Stimulated activated CD8-positive, alpha-beta memory T cell treated with anti-CD3 and anti-CD28 coated beads, Interleukin-4, amount 100 ng/mL, for 4 hours (primary cell): ENCODE measurements around the gene UCP3.

Source experiments
- DNase-seq, 2 donors: peaks; one replicate each; pipeline ENCODE4 v3.0.0-alpha.2; 2020; ENCODE audit warnings: low read depth in 2 of 2, low spot score in 1 of 2

Gene UCP3, protein sequence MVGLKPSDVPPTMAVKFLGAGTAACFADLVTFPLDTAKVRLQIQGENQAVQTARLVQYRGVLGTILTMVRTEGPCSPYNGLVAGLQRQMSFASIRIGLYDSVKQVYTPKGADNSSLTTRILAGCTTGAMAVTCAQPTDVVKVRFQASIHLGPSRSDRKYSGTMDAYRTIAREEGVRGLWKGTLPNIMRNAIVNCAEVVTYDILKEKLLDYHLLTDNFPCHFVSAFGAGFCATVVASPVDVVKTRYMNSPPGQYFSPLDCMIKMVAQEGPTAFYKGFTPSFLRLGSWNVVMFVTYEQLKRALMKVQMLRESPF

DNA sequence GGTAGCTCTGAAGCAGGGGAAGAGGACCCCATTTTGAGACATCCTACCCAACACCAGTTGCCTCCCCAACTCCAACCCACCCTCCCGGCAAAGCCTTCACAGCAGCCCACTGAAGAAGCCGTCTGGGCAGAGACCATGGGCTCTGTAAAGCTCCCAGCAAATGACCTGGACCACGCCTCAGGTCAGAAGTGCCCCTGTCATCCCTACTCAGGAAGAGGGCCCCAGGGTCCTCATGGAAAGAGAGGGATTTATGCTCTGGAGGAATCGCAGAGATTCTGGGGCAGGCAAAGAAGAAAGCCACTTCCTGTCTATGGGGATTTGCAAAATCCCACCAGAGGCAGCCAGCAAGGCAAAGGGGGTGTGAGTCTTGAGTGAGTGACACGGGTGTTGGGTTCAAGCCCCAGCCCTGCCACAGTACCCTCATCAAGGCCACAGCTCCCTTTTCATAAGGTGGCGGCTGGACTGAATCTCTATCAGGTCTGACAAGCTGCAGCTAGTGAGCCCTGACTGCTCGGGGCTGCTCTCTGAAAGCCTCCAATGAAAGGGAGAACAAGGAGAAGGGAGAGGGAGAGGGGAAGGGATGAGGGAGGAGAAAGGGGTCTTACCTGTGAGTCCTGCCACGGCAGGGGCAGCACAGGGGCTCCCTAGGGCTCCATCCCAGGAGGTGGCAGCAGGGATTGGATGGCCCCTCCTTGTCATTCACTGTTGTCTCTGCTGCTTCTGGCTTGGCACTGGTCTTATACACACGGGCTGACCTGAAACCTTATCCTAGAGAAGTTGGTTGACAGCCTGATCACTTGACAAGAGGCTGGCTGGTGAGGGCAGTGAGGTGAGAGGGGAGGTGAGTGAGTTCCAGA is at the start of gene UCP3:
Gene UCP3, minus strand, starts transcription at position 713 of the 857 bp plus-strand sequence. CDS start 2,043 bp downstream, outside the sequence.
- no peak for DNase-seq

DNA sequence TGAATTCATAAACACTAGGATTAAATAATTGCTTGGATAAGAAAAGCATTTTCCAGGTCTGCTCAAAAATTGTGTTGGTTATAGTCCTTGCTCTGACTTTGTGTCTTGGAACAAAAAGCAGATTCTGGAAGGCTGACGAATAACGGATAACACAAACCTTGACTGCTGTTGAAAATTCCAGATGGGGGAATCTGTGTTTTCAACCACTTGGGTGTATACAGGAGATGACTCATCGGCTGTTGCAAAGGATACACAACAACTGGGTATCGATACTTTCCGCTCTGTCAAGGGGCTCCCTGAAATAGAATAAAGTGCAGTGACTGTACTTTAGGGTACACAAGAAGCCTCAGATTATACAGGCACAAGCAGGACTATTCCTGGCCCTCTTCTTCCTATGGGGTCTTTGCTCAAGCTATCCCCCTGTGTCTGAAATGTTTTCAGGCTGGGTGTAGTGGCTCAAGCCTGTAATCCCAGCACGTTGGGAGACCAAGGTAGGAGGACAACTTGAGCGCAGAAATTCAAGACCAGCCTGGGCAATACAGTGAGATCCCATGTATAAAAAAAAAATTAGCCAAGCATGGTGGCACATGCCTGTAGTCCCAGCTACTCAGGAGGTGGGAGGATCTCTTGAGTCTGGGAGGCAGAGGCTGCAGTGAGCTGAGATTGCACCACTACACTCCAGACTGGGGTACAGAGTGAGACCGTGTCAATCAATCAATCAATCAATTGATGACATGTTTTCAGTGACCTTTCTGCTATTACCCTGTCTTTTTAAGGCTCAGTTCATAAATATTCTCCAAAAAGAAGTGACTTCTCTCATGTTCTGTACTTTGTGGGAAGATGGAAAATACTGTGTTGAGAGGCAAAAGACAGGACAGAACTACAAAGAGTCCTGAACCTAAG is 48.6 kb upstream of the UCP3 start:
- DNase-seq, result no peak

DNA sequence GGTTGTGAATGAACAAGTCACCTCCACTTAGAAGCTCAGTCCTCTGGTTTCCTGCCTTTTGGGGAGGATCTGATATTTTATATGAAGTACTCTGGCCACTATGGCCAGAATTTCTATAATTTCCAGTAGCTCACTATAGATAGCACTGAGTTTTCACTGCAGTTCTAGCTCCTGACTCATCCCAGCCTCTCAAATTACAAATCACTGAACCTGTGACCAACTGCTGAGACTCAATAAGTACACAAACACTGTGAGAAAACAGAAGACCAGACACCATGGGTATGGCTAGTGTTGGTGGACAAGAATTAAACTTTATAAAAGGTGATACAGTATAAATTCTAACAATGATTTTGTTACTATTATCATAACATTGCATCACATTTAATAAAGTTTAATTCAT is 47.1 kb upstream of the UCP3 start:
- no peak for DNase-seq

DNA sequence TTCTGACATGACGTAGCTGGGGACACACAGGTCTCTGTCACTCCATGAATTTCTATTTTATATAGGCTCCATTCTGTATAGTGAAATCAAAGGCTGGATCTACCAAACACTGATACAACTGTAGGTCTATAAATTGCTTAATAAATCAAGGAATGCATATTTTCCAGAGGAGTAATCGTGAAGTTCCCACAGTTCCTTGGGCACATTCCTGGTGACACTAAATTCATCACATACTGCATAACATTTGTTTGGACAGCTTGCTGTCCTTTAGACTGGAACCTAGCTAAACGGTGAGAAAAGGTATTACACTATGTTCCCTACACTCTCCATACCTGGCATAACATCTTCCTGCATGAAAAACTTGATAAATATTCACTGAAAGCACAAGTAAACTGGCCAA is 41.6 kb upstream of the UCP3 start:
- no peak for DNase-seq

DNA sequence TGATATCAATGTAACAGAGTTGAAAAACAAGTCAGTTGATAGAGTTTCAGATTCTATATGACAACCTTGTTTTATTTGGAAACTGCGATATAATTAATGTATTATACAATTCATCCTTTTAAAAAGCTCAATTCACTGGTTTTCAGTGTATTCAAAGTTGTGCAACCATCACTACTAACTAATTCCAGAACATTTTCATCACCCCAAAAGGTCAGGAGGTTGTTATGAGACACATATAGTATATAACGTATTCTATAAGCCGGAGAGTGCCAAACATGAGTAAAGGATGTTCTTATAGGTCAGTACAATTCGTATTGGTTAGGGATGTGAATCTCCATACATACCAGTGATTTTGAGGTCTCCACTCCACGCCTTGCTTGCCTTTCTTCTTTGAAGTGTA is 40.1 kb upstream of the UCP3 start:
- no peak for DNase-seq

DNA sequence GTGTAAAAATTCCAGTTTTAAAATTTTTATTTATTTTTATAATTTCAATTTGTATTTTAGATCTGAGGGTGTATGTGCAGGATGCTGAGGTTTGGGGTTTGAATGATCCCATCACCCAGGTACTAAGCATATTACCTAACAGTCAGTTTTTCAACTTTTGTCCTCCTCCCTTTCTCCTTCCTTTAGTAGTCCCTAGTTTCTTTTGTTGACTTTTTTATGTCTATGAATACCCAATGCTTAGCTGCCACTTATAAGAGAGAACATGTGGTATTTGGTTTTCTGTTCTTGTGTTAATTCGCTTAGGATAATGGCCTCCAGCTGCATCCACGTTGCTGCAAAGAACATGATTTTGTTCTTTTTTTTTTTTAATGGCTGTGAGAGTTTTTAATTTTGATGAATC is 35.7 kb upstream of the UCP3 start:
- no peak for DNase-seq

DNA sequence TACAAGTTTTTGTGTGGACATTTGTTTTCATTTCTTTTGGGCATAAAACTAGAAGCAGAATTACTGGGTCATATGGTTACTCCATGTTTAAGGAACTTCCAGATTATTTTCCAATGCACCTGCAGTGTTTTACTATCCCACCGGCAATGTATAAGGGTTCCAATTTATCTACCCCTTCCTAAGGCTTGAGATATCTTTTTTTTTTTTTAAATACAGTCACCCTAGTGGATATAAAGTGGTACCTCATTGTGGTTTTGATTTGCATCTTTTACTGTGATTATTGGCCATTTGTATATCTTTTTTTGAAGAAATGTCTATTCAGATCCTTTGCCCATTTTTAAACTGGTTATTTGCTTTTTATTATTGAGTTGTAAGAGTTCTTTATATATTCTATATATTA is 34.6 kb upstream of the UCP3 start:
- DNase-seq, result no peak

DNA sequence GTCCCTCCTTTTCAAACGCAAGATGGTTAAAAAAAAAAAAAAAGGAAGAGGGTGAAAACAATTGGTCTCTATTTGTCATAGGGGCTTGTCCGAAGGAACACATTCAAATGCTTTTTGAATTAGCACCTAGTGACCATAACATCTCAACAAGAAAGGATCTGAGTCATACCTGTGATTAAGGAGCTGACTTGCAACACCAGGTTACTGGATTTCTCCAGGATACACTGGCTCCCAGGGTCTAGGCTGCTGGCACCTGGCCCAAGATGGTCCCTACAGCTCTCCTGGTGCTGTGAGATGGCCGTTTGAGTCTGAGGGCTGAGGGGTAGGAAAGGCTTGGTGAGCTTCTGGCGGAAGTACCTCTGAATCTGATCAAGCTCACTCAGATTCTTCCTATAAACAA is 28.4 kb upstream of the UCP3 start:
- no peak for DNase-seq

DNA sequence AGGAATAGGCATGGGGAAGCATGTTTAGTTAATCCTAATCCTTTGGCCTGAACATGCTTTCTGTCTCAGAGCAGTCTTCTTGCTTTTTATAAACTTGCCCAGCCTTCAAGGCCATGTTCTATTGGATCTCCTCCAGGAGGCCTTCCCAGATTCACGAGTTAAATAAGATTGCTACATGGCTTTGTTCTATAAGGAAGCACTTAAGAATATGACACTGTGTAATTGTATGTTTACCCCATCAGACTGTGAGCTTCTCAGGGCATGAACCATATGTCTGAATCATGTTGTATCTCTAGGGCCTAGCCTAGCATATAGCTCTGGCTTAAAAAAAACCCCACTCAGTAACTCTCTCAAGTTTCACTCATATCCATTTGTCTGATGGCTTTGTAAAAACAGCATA is 26.4 kb upstream of the UCP3 start:
- no peak for DNase-seq

DNA sequence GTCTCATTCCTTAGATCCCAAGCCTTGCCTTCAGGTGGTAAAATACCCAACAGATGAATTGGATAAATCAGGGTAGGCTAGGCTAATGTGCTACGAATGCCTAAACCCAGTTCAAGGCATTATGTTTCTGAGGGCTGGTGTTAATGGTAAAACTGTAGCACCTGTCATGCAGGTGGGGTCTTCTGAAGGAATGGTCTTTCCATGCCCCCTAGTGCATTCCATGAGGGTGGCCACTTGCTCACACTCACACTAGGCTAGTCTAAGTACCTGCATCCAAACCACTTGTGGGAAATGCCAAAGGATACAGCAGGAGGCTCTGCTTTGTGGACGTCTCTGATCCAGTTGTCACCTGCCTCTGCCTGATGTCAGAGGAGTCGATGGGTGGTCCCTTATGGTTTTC is 24.2 kb upstream of the UCP3 start:
- DNase-seq, result no peak

DNA sequence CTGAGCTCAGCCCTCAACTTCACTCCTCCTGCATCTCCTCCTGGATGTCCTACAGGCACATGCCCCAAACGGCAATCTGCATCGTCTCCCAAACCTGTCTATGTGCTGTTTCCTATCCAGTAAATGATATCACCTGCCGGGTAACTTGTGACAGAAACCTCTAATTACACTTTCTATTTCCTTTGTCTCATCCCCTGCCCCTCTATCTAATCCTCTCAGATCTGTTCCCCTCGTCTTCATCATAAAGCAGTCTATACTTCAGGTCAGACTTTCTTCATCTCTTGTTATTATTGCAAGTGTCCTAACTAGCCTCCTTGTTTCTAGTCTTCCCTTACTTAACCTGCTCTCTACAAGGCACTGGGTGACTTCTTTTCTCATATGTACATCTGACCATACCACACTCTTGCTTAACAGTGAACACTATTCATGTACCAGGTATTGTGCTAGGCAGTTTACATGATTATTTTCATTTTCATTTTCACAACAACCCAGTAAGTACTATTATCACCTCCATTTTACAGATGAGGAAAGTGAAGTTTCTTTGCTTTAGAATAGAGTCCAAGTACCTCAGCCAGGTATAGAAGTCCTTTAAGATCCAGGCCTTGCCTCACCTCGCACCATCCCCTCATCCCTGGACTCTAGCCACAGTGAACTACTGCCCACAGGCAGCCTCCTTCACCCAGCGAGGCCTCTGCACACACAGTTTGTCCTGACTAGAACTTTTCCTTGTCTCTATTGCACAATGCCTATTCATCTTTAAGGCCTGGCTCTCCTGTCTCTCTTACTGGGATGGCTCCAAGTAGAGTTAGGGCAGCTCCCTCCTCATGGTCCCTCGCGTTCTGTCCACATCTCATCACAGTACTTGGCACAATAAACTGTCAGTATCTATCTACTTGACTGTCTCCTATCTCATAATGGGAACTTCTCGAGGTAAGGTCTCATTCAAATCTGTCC is 22.1 kb upstream of the UCP3 start:
- DNase-seq, result no peak

DNA sequence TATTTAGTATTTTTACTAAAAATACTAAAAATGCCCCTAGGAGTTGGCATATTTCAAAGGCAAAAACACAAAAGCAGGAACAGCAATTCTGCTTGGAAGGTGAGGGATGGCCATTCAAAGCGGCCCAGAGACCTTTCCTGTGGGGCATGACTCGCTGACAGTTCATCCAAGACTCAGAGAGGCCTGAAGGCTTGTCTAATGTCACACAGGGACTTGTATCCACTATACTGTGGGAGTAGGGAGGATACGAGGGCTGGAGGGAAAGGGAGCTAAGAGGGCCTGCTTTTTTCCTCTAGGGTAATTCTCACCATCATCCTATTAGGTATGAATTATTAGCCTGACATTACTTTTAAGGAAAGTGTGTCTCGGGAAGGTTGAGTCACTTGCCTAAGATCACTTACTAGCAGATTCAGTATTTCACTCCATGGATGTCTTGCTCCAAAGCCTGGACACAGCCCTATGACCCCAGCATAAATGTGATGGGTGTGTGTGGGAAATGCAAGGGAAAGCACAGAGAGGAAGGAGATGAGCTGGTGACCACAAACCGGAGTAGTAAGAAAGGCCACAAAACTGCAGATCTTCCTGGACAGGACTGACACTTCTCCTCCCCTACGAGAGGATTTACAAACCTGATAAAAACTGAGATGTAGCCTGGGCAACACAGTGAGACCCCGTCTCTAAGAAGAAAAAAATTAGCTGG is 16.7 kb upstream of the UCP3 start:
- DNase-seq, result no peak

DNA sequence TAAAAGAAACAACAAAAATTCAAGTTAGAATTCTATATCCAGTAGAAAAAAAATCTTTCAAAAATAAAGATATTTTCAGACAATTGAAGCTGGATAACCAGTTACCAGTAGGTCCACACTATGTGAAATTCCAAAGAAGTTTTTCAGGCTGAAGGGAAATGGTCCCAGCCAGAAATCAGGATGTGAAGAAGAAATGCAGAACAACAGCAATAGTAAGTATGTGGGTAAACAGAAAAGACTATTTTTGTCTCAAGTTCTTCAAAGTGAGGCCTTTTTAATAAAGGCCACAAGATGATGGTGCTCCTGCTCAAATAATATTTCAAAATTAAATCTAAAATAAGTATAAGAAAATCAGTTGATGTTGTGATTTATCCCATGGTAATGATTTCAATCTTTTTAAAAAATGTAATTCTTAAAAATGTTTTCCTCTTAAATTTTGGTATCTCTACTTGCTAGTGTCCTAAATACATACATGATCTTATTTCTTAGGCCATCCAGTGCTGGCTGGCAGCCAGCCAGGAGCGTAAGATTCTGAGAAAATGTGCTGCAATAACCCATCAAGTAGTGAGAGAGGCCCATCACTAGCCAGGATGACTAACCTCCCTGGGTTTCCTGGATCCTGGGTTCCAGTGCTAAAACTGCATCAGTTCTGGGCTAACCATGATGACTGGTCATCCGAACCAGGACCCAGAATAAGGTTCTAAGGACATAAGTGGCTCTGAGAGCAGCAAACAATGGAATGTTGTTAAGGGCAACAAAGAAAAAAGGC is 15.6 kb upstream of the UCP3 start:
- no peak for DNase-seq

DNA sequence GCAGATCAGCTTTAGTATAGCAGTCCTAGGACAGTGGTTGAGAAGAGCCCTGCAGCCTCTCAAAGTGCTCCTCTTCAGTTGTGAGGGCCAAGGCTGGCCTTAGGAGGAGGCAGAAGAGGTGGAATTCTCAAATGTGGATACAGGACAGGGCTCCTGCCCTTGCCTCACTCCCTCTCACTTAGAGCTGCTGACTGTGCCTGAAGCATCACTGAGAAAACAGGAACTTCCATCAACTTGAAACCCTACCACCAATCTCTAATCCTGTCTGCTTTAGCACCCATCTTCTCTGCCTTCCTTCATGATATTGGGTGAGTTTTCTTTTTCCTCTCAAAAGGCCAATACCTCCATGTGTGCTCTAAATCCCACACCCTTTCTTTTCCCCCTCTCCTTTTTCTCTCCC is 14.4 kb upstream of the UCP3 start:
- DNase-seq, result no peak

DNA sequence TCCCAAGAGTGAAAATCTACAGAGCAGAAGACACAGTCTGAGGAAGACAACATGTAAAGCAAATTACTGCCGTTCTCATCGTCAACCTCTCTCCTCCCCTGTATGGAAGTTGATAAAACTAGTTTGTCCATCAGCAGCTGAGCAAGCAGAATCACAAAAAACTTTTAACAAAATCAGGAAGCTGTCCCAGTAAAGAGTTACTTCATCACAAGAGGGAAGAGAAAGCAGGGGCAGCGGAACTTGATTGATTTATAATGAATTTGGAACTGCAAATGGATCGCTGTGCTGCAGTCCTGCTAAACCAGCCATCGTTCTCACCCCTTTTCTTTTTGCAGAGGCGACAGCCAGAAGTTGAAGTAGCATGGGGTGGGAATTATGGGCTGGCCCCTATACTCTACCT is 13.7 kb upstream of the UCP3 start:
- DNase-seq, result no peak

DNA sequence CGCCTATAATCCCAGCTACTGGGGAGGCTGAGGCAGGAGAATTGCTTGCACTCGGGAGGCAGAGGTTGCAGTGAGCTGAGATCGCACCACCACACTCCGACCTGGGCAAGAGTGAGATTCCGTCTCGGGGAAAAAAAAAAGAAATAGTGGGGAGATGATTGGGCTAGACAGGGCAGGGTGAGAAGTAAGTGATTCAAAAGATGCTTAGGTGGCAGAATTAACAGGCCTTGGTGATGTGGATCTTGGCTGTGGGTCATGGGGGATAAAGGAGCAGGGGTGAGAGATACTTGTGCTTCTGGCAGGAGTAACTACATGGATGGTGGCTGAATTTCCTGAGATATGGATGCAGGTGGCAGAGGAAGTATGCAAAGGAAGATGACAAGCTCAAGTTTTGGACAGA is 13.1 kb upstream of the UCP3 start:
- DNase-seq, result no peak

DNA sequence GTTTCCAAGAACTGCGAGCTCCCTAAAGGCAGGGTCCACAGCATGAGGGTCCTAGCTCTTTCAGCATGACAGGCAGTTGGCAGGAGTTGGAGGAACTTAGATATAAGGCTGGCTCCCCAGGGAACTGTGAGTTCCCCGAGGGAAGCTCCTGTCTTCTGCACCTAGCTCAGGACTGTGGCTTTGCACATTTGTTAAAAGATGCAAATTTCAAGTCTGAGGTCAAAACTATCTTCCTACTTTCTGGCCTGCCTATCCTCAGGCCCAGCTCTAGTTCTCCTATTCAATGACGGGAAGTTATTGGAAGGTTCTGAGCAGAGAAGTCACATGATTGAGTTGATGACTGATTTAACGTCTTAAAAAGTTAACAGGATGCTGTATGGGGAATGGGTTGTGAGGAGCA is 11.7 kb upstream of the UCP3 start:
- no peak for DNase-seq

DNA sequence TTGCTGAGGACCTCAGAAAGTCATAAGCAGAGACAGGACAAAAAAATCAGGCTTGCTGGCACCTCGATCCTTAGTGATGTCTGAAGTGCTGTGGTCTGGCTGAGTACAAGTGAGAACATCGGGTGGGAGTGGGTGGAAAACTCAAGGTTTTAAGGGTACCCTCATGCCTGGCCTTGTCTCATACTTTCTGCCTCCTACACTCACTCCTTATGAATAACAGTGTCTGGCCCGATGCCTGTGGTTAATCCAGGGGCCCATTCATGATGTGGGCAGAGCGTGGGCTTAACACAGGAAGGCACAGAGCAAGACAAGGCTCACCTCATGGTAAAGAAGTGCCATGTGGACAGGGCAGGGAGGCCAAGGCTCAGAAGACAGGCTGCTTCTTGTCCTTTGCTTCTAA is 11.0 kb upstream of the UCP3 start:
- peak in 1 of 2 donors; percentile 38 for DNase-seq

DNA sequence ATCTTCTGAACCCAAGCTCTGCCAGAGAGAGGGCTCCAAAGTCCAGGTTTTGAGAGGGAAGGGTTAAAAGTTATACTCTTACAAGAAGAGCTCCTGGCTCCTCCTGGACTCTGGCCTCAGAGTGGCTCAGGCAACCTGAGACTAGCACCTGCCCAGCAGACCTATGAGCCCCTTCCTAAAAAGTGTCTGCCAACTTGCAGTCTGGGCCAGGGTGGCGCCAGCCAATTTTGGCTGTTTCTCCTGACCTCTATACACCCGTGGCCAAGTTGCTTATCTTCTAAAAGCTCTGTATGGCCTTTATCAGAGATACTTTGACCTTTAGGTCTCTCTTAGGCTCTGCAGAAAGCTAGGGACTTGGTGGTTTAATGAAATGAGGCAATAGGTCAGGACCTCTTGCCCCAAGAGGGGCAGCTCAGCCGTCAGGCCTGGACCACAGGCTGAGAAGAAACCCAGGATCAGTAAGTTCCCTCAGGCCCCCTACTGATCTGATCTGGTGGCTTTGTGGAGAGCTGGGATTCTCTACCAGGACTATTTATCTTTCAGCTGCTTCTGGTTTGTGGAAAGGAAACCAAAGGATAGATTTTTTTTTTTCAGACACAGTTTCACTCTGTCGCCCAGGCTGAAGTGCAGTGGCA is 10.3 kb upstream of the UCP3 start:
- DNase-seq, result no peak
